Retinal pigment epithelial cell (primary cell): ENCODE measurements around the gene LGALS3BP.

ENCODE experiments used
- DNase-seq: peaks from one replicate; pipeline ENCODE4 v3.0.0-alpha.2; 2010; ENCODE audit warnings: low read depth
- H3K4me3 ChIP-seq: 2 replicates; pipeline ENCODE4 v1.5.1; 2011; ENCODE audit warnings: mild to moderate bottlenecking, low read length, control low read depth, moderate library complexity
- TF ChIP-seq, protein P1 (sequence below): conservative IDR thresholded peaks from 2 replicates; pipeline ENCODE4 v1.5.1; 2011; ENCODE audit warnings: low read depth, low read length, control low read depth, inconsistent platforms

The LGALS3BP gene

DNA sequence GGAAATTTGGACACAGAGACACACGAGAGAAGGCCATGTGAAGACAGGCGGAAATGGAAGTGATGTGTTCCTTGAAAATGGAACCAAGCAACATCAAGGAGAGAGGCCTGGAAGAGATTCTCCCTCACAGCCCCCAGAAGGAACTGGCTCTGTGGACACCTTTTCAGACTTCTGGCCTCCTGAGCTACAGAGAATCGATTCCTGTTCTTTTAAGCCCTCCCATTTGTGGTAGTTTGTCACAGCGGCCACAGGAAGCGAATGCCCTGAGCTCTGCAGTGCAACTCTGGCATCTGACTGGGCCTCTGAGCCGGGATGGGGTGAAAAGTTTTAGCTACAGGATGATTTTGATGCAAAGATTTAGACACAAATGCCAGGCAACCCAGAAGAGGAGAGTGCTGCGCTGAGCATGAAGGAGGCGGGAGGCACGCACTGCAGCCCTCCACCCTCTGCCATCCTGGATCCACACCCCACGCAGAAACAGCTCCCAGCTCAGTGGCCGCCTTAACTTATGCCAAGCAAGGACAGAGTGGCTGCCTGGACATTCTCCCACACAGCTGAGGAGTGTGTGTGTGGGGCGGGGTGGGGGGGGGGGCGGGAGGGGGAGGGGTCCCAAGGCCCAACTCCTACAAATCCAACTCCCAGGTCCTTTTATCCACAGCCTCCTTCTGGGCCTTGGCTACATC, 56.8 kb downstream of the LGALS3BP start:
- peak overlapping the region; percentile 82 for H3K4me3 ChIP-seq
- TF ChIP-seq, protein P1, sequence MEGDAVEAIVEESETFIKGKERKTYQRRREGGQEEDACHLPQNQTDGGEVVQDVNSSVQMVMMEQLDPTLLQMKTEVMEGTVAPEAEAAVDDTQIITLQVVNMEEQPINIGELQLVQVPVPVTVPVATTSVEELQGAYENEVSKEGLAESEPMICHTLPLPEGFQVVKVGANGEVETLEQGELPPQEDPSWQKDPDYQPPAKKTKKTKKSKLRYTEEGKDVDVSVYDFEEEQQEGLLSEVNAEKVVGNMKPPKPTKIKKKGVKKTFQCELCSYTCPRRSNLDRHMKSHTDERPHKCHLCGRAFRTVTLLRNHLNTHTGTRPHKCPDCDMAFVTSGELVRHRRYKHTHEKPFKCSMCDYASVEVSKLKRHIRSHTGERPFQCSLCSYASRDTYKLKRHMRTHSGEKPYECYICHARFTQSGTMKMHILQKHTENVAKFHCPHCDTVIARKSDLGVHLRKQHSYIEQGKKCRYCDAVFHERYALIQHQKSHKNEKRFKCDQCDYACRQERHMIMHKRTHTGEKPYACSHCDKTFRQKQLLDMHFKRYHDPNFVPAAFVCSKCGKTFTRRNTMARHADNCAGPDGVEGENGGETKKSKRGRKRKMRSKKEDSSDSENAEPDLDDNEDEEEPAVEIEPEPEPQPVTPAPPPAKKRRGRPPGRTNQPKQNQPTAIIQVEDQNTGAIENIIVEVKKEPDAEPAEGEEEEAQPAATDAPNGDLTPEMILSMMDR, result no peak
- no peak for DNase-seq

DNA sequence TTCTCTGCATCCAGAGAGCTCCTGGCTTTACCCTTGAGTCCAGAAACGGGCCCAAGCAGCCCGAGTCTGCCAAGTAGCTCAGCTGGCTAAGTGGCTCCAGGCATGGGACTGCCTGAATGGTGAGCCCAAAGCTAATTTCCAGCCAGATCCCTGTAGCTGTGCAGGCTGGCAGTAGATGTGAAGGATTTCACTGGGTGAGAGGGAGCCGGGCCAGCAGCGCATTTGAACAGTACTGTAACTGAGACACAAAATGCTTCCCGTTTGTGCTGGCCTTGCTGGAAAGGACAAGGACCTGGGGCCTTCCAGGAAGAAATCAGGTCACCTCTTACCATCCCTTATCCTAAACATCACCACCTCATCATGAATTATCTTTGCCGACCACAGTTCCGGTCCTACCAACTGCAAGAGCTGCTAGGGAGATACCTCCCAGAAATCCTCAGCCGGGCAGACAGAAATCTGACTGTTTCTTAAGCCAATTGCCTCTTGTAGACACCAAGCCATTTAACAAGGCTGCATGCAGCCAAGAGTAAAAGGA, 58.2 kb downstream of the LGALS3BP start:
- peak overlapping the region; percentile 9 for H3K4me3 ChIP-seq
- DNase-seq, result no peak

More for the DNA sequence above, 58.2 kb downstream of the LGALS3BP start:
- TF ChIP-seq, protein P1, result no peak
